ENCODE results near the gene SYNGR3. TPM values are rescaled to one million over a fixed set of nuclear protein-coding genes. Genes with fewer than 3 reads are reported as not detected.
A peak's percentile ranks its signal among the peaks of the same experiment; 100 is the strongest.

SYNGR3 gene
- polyA plus RNA-seq, 1 donor from 2014 or later = 61.0 TPM

- Histone ChIP-seq H3K9me2 (ENCODE audit: insufficient read depth, low read length) (no peaks in the 10 kb centered on the region), H3K27ac (ENCODE audit: low read length) (no peak overlapping the region), H3F3A (ENCODE audit: insufficient read depth, low read length, poor library complexity, severe bottlenecking) (no peaks in the 10 kb centered on the region), H2AFZ (ENCODE audit: low read depth, low read length) (no peak overlapping the region), H4K20me1 (ENCODE audit: insufficient read depth) (no peaks in the 10 kb centered on the region), H3K9ac (ENCODE audit: low read length) (no peak overlapping the region), H3K9me3 (ENCODE audit: low read length) (no peaks in the 10 kb centered on the region), H3K27me3 (ENCODE audit: insufficient read depth, low read depth, low read length) (peaks cover 39% of the 10 kb centered on the region), H3K4me3 (ENCODE audit: low read length) (no peak overlapping the region), H3K79me2 (replicated peaks; ENCODE audit: insufficient read depth, low read length) (no peaks in the 10 kb centered on the region), H3K36me3 (ENCODE audit: insufficient read depth, low read length) (no peaks in the 10 kb centered on the region), H3K4me2 (ENCODE audit: low read length) (no peak overlapping the region)
- TF ChIP-seq TAF1 (IDR thresholded peaks at IDR 0.05; ENCODE audit: low read depth) (no peak), RAD21 (conservative IDR thresholded peaks at IDR 0.05) (no peak), EP300 (conservative IDR thresholded peaks at IDR 0.05; ENCODE audit: poor library complexity, severe bottlenecking) (no peak), SMC3 (conservative IDR thresholded peaks at IDR 0.05; ENCODE audit: poor library complexity) (no peak)
These were observed 35.5 kb downstream of the SYNGR3 start for GRCh38 chr16:2025251-2025650.

- H3K36me3 ChIP-seq (ENCODE audit: insufficient read depth, low read length) = no peaks in the 10 kb centered on the region
- no peaks in the 10 kb centered on the region for H4K20me1 ChIP-seq (ENCODE audit: insufficient read depth)
- H3K9me3 ChIP-seq (ENCODE audit: low read length) = no peaks in the 10 kb centered on the region
- no peaks in the 10 kb centered on the region for H3K9me2 ChIP-seq (ENCODE audit: insufficient read depth, low read length)
- H3K4me3 ChIP-seq (ENCODE audit: low read length) = peak overlapping the region; percentile 51
- no peak for TF ChIP-seq MXI1 (conservative IDR thresholded peaks at IDR 0.05; ENCODE audit: poor library complexity, severe bottlenecking)
- TF ChIP-seq POLR2AphosphoS5 (IDR thresholded peaks at IDR 0.05) = no peak
- TF ChIP-seq RAD21 (conservative IDR thresholded peaks at IDR 0.05) = no peak
- TF ChIP-seq SMC3 (conservative IDR thresholded peaks at IDR 0.05; ENCODE audit: poor library complexity) = no peak
- TF ChIP-seq, protein P1, sequence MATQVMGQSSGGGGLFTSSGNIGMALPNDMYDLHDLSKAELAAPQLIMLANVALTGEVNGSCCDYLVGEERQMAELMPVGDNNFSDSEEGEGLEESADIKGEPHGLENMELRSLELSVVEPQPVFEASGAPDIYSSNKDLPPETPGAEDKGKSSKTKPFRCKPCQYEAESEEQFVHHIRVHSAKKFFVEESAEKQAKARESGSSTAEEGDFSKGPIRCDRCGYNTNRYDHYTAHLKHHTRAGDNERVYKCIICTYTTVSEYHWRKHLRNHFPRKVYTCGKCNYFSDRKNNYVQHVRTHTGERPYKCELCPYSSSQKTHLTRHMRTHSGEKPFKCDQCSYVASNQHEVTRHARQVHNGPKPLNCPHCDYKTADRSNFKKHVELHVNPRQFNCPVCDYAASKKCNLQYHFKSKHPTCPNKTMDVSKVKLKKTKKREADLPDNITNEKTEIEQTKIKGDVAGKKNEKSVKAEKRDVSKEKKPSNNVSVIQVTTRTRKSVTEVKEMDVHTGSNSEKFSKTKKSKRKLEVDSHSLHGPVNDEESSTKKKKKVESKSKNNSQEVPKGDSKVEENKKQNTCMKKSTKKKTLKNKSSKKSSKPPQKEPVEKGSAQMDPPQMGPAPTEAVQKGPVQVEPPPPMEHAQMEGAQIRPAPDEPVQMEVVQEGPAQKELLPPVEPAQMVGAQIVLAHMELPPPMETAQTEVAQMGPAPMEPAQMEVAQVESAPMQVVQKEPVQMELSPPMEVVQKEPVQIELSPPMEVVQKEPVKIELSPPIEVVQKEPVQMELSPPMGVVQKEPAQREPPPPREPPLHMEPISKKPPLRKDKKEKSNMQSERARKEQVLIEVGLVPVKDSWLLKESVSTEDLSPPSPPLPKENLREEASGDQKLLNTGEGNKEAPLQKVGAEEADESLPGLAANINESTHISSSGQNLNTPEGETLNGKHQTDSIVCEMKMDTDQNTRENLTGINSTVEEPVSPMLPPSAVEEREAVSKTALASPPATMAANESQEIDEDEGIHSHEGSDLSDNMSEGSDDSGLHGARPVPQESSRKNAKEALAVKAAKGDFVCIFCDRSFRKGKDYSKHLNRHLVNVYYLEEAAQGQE (IDR thresholded peaks at IDR 0.05; ENCODE audit: borderline replicate concordance) = no peak
- TF ChIP-seq EP300 (conservative IDR thresholded peaks at IDR 0.05; ENCODE audit: poor library complexity, severe bottlenecking) = no peak
- TF ChIP-seq CTCF (IDR thresholded peaks at IDR 0.05; ENCODE audit: poor library complexity, severe bottlenecking) = no peak
- TF ChIP-seq TAF1 (IDR thresholded peaks at IDR 0.05; ENCODE audit: low read depth) = no peak
- no peak for TF ChIP-seq EZH2 (IDR thresholded peaks at IDR 0.05; ENCODE audit: borderline replicate concordance, insufficient read depth, low read length, poor library complexity, severe bottlenecking)
- H3F3A ChIP-seq (ENCODE audit: insufficient read depth, low read length, poor library complexity, severe bottlenecking) = no peaks in the 10 kb centered on the region
- no peak overlapping the region for H3K4me2 ChIP-seq (ENCODE audit: low read length)
- no peak overlapping the region for H3K27ac ChIP-seq (ENCODE audit: low read length)
- no peak overlapping the region for H3K9ac ChIP-seq (ENCODE audit: low read length)
- H3K27me3 ChIP-seq (ENCODE audit: insufficient read depth, low read depth, low read length) = peaks cover 32% of the 10 kb centered on the region
- no peaks in the 10 kb centered on the region for H3K79me2 ChIP-seq (replicated peaks; ENCODE audit: insufficient read depth, low read length)
- no peak overlapping the region for H2AFZ ChIP-seq (ENCODE audit: low read depth, low read length)
These were observed 36.2 kb downstream of the SYNGR3 start for GRCh38 chr16:2025878-2026460.
